GM21529 (cell line): ENCODE results near the gene CETN3.
A peak's percentile ranks its signal among the peaks of the same experiment; 100 is the strongest.

Source experiments
- ATAC-seq: cut with Tn5 transposase; IDR thresholded peaks from one replicate; pipeline ENCODE4 v1.9.1; 2021; ENCODE audit not compliant: unreplicated experiment

The CETN3 gene

DNA sequence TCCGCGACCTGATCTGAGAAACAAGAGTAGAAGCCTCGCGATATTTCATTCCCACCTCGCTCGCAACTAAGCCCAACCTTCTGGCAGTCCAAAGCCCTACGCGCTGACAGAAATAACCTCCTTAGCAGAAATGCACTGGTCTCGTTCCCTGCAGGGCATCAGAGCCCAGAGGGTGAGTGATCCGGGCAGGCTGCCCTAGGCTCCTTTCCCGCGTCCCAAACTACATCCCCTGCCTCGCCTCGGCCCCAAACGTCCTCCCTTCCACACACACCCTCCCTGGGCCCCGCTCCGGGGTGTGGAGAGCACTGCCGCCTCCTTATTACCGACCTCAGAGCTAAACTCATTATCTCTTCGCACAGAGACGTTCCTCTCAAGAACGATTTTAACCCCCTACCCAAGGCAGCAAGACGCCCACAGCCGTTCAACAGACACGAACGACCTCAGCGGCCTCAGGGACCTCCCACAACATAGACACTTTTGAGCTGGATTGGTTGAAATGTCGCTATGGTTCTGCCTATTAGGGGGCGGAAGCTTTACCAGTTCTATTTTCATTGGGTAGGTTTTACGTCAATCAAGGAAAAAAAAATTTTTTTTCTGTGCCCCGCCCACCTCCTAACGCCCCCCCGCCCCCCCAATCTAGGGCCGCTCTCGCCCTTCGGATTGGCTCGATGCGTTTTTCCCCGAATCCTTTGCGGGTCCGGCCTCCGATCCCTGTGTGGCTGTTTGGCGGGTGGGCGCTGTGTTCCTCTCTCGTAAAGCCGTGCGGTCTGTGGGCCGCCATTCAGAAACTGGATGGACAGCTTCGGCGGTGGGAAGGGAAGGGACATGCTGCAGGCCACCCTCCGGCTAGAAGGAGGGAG lies at the start of gene CETN3:
CETN3 (minus strand) TSS at position 439 of the 860 bp plus-strand sequence; CDS start at position 344, 95 bp downstream.
- peak; percentile 92 for ATAC-seq

DNA sequence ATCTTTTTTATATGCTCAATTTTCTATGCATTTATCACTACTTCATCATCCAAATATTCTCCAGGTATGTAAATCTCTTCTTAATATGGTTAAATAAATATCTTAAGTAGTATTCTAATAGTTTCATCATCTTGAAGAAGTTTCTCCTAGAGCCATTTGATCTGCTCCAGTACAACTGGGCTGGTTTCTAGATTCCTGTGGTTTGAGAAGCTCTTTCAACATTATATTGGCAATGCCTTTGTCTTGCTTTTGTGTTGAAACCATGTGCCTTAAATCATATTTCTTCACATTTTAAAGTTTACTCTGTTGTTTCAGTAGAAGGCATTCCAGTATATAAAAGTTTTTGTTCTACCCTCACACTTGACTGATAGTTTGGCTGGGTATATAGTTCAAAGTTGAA lies 37.4 kb upstream of the CETN3 start:
- no peak for ATAC-seq

DNA sequence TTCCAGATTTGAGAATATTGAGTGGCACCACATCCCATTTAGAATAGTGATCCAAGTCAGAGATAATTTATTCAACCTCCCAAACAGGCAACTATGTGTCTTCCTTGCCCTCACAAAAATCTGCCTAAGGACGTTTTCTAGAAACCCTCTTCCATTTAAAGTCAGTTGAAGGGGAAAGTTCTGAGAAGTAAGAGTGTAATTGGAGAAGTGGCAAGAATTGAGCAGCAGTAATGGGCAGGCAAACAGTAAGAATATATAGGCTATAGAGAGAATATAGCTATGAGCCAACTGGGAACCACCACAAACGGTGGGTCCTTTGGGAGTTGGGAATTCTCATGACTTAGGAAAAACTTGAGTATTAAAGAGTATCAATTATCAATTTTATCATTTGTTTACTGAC lies 31.1 kb upstream of the CETN3 start:
- no peak for ATAC-seq

DNA sequence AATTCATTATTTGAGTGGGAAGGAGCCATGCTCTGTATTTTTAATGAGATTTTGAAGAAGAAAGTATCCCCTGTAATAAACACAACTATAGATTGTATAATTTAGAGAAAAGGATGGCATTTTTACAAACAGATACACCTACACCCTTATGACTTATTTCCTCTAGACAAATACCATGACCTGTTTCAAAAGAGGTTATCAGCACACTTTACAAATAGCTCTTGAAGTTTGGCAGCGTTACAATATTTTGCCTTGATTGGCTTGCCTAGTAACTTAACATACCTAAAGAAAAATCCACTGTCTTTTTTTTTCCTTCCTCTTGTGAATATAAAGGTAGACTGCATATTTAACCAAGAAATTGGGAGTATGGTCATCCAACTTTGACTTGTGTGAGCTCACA lies 28.5 kb upstream of the CETN3 start:
- ATAC-seq, result no peak

DNA sequence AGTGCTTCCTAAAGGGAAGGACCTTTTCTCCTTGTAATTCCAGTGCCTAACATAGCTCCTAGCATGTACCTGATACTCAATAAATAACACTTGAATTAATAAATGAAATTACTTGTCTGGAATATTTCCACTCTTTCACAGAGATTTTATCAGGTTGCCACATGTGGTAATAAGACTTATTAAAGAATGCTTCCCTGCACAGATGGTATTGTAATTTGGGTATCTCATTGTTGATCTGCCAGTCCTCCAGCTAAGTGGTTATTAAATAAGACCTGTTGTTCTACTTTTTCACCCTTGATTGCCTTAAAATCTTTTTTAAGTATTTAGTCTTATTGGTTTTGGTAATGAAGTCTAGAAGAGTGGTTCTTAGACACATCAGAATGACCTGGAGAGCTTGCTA lies 28.1 kb upstream of the CETN3 start:
- ATAC-seq, result no peak

DNA sequence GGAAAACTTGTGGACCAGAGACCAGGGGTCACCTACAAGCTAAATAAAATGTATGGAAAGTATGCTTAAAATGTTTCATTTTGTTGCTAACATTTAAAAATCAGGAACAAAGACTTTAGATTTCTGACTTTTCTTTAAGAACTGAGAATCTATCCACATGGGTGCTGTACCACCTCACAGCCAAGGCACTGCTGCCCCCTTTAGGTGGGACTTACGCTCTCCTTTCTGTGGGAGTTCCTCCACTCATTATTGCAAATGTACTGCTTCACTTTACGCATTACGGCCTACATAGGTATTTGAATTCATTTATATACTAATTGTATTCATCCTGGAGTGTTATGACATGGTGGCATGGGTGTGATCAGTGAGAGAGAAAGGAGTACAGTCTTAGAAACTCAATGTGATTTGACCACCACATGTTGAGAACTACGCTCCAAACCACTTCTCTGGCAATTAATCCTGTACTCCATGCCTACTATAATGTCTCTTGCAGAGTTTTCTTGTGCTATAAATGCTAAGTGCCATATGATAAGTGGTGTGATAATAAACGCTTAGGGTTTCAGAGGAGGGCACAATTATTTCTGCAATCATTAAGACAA lies 24.7 kb upstream of the CETN3 start:
- no peak for ATAC-seq

DNA sequence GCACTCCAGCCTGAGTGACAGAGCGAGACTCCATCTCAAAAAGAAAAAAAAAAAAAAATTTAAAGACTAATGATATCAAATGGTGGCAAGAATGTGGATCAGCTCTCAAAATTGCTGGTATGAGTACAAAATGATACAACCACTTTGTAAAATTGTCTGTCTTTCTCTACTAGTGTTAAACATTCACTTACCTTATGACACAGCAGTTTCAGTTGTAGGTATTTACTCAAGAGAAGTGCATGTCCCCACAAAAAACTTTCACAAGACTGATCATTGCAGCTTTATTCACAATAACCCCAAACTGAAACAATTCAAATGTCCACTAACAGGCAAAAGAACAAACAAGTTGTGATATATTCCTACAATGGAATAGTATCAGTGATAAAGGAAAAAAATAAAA lies 14.7 kb upstream of the CETN3 start:
- peak; percentile 79 for ATAC-seq

DNA sequence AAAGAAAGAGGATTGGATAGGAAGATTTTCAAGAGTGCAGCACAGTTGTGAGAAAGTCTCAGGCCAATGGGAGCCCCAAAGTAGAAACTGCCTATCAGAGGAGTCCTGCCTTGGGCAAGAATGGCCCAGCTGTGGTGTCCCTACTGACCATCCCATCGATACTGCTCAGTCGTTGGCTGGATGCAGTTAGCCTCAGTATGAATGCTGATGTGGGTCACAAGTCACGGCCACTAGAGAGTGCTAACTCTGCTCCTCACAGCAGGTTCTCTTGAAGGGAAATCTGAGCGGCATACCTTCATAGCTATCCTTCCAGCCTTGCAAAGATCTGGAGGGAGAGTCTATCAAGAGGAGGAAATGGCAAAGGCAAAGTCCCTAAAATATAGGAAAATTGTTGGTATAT lies 11.6 kb upstream of the CETN3 start:
- ATAC-seq, result peak; percentile 61

DNA sequence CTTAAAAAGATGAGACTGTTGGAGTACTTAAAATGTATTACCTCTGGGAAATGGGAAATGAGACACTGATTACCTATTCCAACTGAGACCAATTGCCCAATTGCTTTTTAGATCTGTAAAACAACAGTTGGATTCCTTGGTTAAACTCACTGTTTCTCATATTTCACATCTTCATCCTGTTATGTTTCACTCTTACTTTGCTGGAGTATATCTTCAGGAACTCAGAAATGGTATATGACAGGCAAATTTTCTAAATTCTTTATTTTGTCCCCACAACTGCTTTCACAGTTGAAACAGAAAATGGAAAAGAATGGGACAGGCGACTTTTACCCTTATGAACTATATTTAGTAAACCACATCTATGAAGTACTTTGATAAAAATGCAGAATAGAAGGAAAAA lies 8.7 kb upstream of the CETN3 start:
- ATAC-seq, result no peak

DNA sequence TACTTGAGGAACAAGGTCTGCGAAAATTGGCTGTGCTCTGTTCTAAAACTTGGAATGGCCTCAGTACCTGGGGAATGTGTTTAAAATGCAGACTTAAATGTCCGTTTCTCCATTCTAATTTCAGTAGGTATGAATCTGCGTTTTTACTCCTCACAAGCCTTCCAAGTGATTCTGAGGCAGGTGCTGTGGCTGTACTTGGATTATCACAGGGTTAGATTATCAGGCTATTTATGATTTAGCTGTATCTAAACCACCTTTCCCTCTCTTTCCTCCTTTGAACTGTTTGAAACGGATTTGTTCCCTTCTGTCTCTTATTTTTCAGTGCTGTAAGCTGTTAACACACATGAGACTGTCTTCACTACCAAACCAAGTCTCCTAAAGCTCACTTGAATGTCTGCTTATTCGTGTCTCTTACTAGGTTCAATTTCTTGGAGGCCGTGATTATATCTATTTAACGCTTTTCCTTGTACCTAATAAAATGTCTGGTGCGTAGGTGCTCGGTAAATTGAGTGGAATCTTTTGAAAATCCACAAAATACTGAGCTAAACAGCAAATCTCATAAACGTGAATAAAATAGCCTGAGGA lies 714 bp upstream of the CETN3 start:
- no peak for ATAC-seq

DNA sequence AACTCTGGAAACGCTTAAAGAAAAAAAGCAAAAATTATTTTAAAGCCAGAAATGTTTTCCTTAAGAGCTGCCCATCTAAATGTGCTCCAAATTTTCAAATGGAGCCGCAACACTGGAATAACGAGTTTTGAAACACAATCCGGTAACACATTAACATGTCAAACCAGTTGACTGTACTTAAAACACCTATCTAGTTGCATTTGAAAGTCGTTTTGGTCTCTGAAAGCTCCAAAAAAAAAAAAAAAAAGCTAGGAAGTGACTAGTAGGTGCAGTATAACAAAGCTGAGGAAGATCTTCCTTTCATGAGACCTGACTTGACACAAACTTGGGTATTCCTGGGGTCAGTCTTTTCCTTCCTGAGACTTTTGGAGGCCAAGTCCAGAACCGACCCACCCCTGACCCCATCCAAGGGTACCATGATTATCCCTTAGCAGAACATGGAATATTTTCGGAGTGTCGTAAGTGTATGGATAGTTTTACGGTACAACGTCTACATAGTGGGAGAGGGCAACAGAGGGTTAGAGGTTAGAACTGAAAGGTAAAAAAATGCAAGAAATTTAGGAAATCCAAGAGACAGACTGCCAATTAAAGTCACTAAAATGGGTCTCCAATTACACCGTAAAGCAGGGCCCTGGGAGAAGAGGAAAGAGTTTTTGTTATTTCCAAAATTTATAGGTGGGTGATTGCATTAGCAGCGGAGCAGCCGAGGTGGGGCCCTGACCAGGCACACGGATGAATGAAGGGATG lies 812 bp downstream of the CETN3 start:
- ATAC-seq, result peak; percentile 1

DNA sequence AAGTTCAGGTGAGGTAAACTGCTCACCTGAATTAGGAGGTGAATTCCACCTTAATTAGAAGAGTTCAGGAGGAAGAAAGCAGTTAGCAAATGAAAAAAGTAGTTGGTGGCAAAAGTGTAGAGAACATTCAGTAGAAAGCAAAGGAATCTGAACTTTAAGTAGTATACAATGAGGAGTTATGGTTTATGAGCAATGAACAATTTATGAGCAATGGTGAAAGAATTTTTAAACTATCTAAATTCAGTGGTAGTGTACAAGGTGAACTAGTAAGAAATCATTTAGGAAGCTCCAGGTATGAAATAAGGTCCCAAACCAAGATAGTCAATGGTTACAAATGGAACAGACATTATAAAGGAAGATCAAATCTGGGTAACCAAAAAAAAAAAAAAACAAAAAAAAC lies 3.1 kb downstream of the CETN3 start:
- no peak for ATAC-seq

DNA sequence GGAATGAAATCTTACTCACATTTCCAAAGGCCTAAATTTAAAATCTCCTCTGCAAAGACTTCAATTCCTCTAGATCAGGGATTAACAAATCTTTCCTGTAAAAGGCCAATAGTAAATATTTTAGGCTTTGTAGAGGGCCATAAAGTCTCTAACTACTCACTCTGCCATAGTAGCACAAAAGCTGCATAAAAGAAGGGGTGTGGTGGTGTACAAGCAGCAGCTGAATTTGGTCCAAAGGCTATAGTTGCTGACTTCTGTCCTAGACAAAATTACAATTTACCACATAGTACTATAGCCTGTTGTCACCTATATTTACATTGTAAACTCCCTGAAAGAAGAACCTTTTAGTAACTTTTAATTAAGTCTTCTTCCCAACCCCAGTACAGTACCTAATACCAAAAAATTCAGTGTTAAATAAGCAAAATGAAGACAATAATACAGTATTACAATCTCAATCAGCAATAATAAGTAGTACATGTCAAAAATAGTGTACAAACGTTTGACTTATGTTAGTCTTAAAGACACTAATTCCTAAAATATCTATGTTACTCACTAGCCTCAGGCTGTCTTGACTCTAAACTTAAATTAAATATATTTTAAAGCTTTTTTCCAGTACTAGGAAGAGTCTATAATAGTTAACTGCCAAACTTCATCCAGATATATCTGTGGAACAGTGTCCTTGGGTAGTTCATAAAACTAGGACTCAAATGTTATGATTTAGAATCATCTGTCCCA lies 6.9 kb downstream of the CETN3 start:
- no peak for ATAC-seq

DNA sequence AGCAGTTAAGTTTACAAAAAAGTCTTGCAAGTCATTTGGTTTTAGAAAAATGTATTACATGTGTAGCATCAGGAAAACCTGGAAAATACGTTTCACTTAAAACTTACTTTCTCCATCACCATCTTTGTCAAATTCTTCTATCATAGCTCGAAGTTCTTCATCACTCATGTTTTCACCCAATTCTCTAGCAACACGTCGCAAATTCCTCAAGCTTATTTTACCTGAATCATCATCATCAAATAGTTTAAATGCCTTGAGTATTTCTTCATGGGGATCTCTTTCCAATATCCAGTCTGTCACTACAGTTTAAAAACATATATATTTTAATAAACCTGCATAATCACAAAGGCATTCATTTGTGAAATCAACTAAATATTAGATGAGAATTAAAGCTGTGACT lies 10.3 kb downstream of the CETN3 start:
- no peak for ATAC-seq

DNA sequence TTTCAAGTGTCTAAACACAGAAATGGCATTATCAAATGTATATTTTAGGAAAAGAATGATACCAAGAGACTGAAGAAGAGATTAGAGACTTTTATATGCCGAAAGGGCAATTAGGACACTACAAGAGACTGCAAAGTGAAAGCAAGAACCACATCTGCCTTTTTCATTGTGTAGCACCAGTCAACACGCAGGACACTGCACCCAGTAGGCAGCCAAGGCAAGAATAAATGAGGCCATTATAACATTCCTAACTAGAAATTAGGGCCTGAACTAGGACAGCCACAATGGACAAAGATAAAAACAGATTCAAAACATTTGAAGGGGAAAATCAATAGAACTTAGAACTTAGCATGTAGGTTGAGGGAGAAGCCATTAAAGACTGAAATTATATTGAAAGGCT lies 10.8 kb downstream of the CETN3 start:
- ATAC-seq, result no peak

DNA sequence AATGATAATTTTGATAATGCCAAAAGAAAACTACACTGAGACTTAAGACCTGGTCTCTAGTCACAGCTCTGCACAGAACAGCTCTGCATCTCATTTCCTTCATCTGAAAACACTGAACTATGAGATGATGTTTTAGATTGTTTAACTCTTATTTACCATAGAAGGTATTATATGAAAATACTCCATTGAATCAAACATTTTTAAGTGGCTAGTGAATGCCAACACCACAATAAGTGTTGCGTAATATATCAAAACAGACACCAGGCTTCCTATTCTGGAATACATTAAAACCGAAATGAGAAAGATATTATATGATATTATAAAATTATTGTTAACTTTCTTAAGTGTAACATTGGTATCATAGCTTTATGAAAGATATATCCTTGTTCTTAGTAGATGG lies 14.6 kb downstream of the CETN3 start:
- no peak for ATAC-seq

DNA sequence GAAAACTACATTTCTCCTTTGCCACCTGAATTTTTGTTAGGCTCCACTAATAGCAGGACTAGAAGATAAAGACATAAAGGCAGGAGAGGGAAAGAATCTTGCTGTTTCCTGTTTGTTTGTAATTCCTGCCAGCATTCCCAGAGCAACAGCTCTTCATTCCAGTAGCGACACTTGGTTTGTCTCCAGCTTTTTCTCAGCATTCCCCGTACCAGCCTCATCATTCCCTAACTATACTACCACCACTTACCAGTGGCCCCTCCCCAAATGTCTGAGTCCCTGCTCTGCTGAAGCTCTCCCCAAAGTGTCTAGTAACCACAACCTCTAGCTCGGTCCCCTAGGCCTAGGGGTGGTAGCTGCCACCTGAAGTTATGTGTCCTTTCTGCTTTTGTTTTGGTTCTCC lies 18.6 kb downstream of the CETN3 start:
- ATAC-seq, result no peak

DNA sequence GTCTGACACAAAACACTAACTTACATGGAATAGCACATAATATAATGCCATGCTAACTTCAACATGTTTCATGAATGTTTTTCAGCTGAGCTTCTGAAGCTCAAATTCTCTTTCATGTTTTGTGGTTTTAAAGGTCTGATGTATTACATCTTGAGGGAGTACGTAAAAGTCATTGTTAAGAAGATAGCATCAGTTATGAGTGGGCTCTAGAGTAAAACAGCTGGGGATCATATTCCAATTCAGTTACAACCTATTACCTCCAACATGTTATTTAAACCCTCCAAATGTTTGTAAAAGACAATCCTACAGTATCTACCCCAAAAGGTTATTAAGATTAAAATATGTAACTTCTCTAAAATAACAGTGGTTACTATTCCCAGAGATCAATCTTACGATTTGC lies 19.2 kb downstream of the CETN3 start:
- no peak for ATAC-seq

DNA sequence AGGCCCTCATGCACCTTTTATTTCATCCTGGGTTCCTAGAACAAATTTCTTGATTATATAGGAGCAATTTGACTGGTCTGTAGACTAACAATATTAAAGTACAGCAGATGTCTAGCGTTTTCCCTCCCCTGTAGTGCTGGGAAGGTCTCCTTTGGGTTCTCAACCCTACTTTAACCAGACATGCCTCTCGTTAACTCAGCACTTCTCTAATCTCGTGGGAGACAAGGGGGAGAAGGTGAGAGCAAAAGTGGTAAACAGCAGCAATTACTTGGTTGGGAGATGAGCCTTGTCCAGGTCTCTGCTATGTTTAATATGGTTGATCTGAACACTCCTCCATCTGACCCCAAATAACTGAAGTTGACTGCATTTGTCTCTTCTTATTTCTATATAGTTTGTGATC lies 22.0 kb downstream of the CETN3 start:
- no peak for ATAC-seq

DNA sequence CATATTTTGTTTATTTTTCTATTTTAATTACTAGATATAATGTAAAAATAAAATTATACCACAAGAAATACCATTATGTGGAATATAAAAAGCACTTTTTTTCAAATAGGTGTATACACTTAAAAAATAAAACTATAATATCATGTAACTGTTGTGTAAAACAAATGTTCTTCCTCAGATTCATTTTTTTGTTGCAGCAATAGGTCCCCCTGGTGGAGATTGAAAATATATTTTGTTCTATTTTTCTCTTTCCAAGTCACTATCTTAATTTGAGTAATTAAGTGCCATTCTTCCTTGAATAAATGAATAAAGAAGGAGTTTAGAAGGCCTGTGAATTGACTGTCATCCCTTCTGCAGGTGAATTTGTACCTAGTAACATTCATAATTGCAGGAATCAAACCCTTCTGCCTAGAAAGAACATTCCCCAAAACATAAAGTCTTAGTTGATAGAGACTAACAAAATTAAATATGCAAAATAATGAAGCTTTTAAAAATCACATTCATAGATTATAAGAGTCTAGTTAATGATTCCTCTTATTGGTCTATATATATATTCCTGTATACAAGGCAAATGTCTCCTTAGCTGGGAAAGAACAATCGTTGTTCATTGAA lies 23.4 kb downstream of the CETN3 start:
- ATAC-seq, result no peak

DNA sequence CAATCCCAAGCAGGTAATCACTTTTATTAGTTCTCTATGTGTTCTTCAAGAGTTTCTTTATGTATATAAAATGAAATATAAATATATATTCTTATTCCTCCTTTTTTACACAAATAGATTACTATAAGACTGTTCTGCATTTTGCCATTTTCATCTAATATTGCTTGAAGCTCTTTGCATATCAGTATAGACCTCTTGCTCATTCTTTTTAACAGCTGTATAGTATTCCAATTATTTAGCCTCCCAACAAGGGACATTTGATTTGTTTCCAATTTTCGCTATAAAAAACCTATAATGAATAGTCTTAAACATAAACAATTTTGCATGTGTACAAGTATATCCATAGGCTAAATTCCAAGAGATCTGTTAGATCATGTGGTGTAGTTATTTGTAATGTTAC lies 25.2 kb downstream of the CETN3 start:
- no peak for ATAC-seq
